ENCODE results near the gene MARCHF11. TPM values are rescaled to one million over a fixed set of nuclear protein-coding genes. Genes with fewer than 3 reads are reported as not detected.

Gene MARCHF11
- total and polyA plus RNA-seq, 2 donors (not counting 1 experiment from before 2014, with no cell fraction given), result not detected

DNA sequence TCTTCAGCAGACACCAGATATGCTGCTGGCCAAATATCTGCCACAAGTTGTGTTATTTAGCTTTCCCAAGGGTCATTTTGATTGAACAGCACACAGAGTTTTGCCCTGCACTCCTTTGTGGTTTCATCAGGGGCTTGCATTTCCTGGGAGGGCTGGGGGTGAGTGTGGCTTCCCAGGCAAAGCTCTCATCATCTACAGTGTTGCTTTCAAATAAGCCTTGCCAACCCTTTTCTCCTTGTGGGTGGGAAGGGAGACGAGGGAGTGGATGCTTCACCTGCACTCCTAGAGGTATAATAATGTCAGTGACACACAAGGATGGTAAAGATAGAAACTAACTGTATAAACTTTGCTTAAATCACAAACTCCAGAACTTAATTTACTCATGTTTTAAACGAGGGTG is 107.0 kb downstream of the MARCHF11 start:
- Histone ChIP-seq H2AFZ (ENCODE audit: low read length) (no peak overlapping the region), H3K9me3 (ENCODE audit: control insufficient read depth, insufficient read depth, low read depth, low read length) (no peaks in the 10 kb centered on the region), H3K9ac (ENCODE audit: insufficient read depth, low read length) (no peak overlapping the region), H3K27ac (ENCODE audit: insufficient read depth, low read length) (no peak overlapping the region), H3K4me2 (ENCODE audit: extremely low read depth, insufficient read depth, low read length) (no peak overlapping the region), H3K79me2 (ENCODE audit: control insufficient read depth, insufficient read depth, low read length) (no peaks in the 10 kb centered on the region), H4K20me1 (ENCODE audit: control insufficient read depth, extremely low read depth, insufficient read depth, low read length) (no peaks in the 10 kb centered on the region), H3K36me3 (ENCODE audit: control insufficient read depth, insufficient read depth, low read length) (no peaks in the 10 kb centered on the region), H3K4me1 (ENCODE audit: control insufficient read depth, extremely low read depth, insufficient read depth, low read length) (no peaks in the 10 kb centered on the region), H3K27me3 (ENCODE audit: control insufficient read depth, insufficient read depth, low read length) (no peaks in the 10 kb centered on the region), H3K4me3 (replicated peaks in 1 of 4; ENCODE audit: control extremely low read depth in 1 of 4, insufficient read depth in 1 of 4, low read depth in 3 of 4, low read length in 4 of 4) (no peak overlapping the region)
- TF ChIP-seq, protein P1, sequence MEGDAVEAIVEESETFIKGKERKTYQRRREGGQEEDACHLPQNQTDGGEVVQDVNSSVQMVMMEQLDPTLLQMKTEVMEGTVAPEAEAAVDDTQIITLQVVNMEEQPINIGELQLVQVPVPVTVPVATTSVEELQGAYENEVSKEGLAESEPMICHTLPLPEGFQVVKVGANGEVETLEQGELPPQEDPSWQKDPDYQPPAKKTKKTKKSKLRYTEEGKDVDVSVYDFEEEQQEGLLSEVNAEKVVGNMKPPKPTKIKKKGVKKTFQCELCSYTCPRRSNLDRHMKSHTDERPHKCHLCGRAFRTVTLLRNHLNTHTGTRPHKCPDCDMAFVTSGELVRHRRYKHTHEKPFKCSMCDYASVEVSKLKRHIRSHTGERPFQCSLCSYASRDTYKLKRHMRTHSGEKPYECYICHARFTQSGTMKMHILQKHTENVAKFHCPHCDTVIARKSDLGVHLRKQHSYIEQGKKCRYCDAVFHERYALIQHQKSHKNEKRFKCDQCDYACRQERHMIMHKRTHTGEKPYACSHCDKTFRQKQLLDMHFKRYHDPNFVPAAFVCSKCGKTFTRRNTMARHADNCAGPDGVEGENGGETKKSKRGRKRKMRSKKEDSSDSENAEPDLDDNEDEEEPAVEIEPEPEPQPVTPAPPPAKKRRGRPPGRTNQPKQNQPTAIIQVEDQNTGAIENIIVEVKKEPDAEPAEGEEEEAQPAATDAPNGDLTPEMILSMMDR (conservative IDR thresholded peaks at IDR 0.05 in 1 of 2, IDR thresholded peaks at IDR 0.05 in 1 of 2; ENCODE audit: low read depth in 1 of 2, low read length in 2 of 2), result no peak
- TF ChIP-seq EZH2 (IDR thresholded peaks at IDR 0.05; ENCODE audit: low read length, missing control alignments), result no peak
- DNase-seq (ENCODE audit: low read depth in 2 of 2), result no peak

DNA sequence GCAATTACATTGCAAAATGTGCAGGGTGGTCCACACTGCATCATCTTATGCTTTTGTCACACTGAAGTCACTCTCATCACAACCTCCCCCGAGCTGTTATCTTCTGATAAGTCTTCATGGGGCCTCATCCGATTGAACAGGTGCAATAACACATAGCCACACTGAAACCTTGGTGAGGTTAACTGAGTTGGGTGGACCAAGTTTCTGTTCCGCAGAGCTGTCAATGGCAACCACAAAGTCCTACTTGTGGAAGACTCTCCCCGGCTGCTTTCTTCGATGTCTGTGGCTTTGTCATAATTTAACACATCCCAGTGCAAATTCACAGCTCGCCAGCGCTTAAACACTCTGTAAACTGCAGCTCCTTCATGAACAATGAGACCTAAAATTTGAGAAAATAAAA is 112.2 kb downstream of the MARCHF11 start:
- Histone ChIP-seq H2AFZ (ENCODE audit: low read length) (no peak overlapping the region), H3K27ac (ENCODE audit: insufficient read depth, low read length) (no peak overlapping the region), H3K4me1 (ENCODE audit: control insufficient read depth, extremely low read depth, insufficient read depth, low read length) (no peaks in the 10 kb centered on the region), H4K20me1 (ENCODE audit: control insufficient read depth, extremely low read depth, insufficient read depth, low read length) (no peaks in the 10 kb centered on the region), H3K79me2 (ENCODE audit: control insufficient read depth, insufficient read depth, low read length) (no peaks in the 10 kb centered on the region), H3K4me2 (ENCODE audit: extremely low read depth, insufficient read depth, low read length) (no peak overlapping the region), H3K9me3 (ENCODE audit: control insufficient read depth, insufficient read depth, low read depth, low read length) (no peaks in the 10 kb centered on the region), H3K36me3 (ENCODE audit: control insufficient read depth, insufficient read depth, low read length) (no peaks in the 10 kb centered on the region), H3K27me3 (ENCODE audit: control insufficient read depth, insufficient read depth, low read length) (no peaks in the 10 kb centered on the region), H3K9ac (ENCODE audit: insufficient read depth, low read length) (no peak overlapping the region), H3K4me3 (replicated peaks in 1 of 4; ENCODE audit: control extremely low read depth in 1 of 4, insufficient read depth in 1 of 4, low read depth in 3 of 4, low read length in 4 of 4) (no peak overlapping the region)
- TF ChIP-seq EZH2 (IDR thresholded peaks at IDR 0.05; ENCODE audit: low read length, missing control alignments), result no peak
- TF ChIP-seq, protein P1 (conservative IDR thresholded peaks at IDR 0.05 in 1 of 2, IDR thresholded peaks at IDR 0.05 in 1 of 2; ENCODE audit: low read depth in 1 of 2, low read length in 2 of 2), result no peak
- DNase-seq (ENCODE audit: low read depth in 2 of 2), result no peak

DNA sequence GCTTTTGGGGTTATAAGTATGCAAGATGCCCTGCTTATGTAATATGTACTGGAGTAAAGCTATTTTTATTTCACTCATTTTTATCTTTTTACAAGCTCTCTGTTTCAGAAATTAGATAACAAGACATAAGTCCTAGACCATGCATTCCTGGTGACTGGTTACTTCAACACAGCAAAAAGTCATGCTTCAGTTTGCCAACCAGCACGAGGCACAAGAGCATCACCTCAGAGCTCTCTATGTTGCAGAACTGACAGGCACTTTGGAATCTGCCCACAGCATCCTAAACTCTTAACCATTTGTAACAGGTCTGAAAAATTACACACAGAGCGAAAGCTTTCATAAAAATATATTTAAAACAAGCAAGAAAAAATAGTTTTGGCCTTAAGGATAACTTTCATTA is 112.8 kb downstream of the MARCHF11 start:
- Histone ChIP-seq H3K27me3 (ENCODE audit: control insufficient read depth, insufficient read depth, low read length) (no peaks in the 10 kb centered on the region), H3K9me3 (ENCODE audit: control insufficient read depth, insufficient read depth, low read depth, low read length) (no peaks in the 10 kb centered on the region), H3K36me3 (ENCODE audit: control insufficient read depth, insufficient read depth, low read length) (no peaks in the 10 kb centered on the region)

More for the DNA sequence above, 112.8 kb downstream of the MARCHF11 start:
- H3K27ac ChIP-seq (ENCODE audit: insufficient read depth, low read length), result no peak overlapping the region
- H3K4me1 ChIP-seq (ENCODE audit: control insufficient read depth, extremely low read depth, insufficient read depth, low read length), result no peaks in the 10 kb centered on the region
- H3K4me2 ChIP-seq (ENCODE audit: extremely low read depth, insufficient read depth, low read length), result no peak overlapping the region
- no peak for TF ChIP-seq EZH2 (IDR thresholded peaks at IDR 0.05; ENCODE audit: low read length, missing control alignments)
- TF ChIP-seq, protein P1 (conservative IDR thresholded peaks at IDR 0.05 in 1 of 2, IDR thresholded peaks at IDR 0.05 in 1 of 2; ENCODE audit: low read depth in 1 of 2, low read length in 2 of 2), result no peak
- no peaks in the 10 kb centered on the region for H4K20me1 ChIP-seq (ENCODE audit: control insufficient read depth, extremely low read depth, insufficient read depth, low read length)
- no peak overlapping the region for H3K9ac ChIP-seq (ENCODE audit: insufficient read depth, low read length)
- H2AFZ ChIP-seq (ENCODE audit: low read length), result no peak overlapping the region
- H3K79me2 ChIP-seq (ENCODE audit: control insufficient read depth, insufficient read depth, low read length), result no peaks in the 10 kb centered on the region
- no peak overlapping the region for H3K4me3 ChIP-seq (replicated peaks in 1 of 4; ENCODE audit: control extremely low read depth in 1 of 4, insufficient read depth in 1 of 4, low read depth in 3 of 4, low read length in 4 of 4)
- DNase-seq (ENCODE audit: low read depth in 2 of 2), result no peak

Data from fibroblast of lung (primary cell).